Fibroblast of the aortic adventitia (primary cell): ENCODE results near the gene TMEM126A. TPM values are rescaled to one million over a fixed set of nuclear protein-coding genes. Genes with fewer than 3 reads are reported as not detected.
"Not testable (repeated sequence)": the region's sequence is repeated elsewhere in the genome, so short reads cannot be mapped to it uniquely, and the experiment has no call there.

Experiments
- DNase-seq: peaks from one replicate; pipeline ENCODE4 v3.0.0-alpha.2; 2010; ENCODE audit warnings: low read depth
- H3K4me3 ChIP-seq: 2 replicates; pipeline ENCODE4 v1.5.1; 2011; ENCODE audit warnings: low read depth, mild to moderate bottlenecking, control low read depth, low read length, moderate library complexity
- CTCF ChIP-seq: IDR thresholded peaks from 2 replicates; pipeline ENCODE4 v1.5.1; 2011; ENCODE audit warnings: mild to moderate bottlenecking, low read length, control low read depth, inconsistent platforms; ENCODE audit not compliant: insufficient read depth
- total RNA-seq: library from RNA; depleted of rRNA; stranded (reverse); fragments of >200 nt; gene quantifications from 2 replicates; pipeline ENCODE4 v1.2.3, GENCODE V29; 2012; ENCODE audit warnings: low replicate concordance

The TMEM126A gene
- total RNA-seq, 1 donor = 61.5 TPM

- H3K4me3 ChIP-seq = no peak overlapping the region
- no peak for TF ChIP-seq CTCF
Measured at GRCh38 chr11:85668157-85668556, 20.4 kb downstream of the TMEM126A start.

GRCh38 chr11:85670949-85671663 is 23.3 kb downstream of the TMEM126A start:
- H3K4me3 ChIP-seq, DNase-seq: not testable (repeated sequence)

More at GRCh38 chr11:85668157-85668556, 20.4 kb downstream of the TMEM126A start:
- DNase-seq = no peak

GRCh38 chr11:85672105-85672902 is 24.5 kb downstream of the TMEM126A start:
- no peak for TF ChIP-seq CTCF

GRCh38 chr11:85673393-85673792 is 25.6 kb downstream of the TMEM126A start:
- no peak for TF ChIP-seq CTCF
- DNase-seq = no peak
- H3K4me3 ChIP-seq = no peak overlapping the region

More at GRCh38 chr11:85672105-85672902, 24.5 kb downstream of the TMEM126A start:
- no peak for DNase-seq
- H3K4me3 ChIP-seq = no peak overlapping the region

GRCh38 chr11:85679576-85679975 is 31.8 kb downstream of the TMEM126A start:
- no peak overlapping the region for H3K4me3 ChIP-seq
- no peak for DNase-seq
- TF ChIP-seq CTCF = no peak

GRCh38 chr11:85680897-85681296 is 33.1 kb downstream of the TMEM126A start:
- no peak overlapping the region for H3K4me3 ChIP-seq
- TF ChIP-seq CTCF = no peak
- no peak for DNase-seq
